Measurements from ENCODE around the gene MSRB3. TPM values are rescaled to one million over a fixed set of nuclear protein-coding genes. Genes with fewer than 3 reads are reported as not detected.

MSRB3 gene
- total RNA-seq = 100 to 1,000 TPM in 1 of 5 donors, 10 to 100 TPM in 4; 10.7 to 142 (median 75.3) TPM
- 10 to 100 TPM; 16.2 to 26.4 (median 17.9) TPM for polyA plus RNA-seq
- long read RNA-seq, donor 1, full-length matches to known transcripts = 9 of 19 reads
- long read RNA-seq, donor 1, partial matches to known transcripts = 10 of 19 reads
- long read RNA-seq, donor 1, other reads (novel, unspliced or antisense) = 0 of 19 reads
- long read RNA-seq, donor 2, full-length matches to known transcripts = 13 of 13 reads
- long read RNA-seq, donor 2, partial matches to known transcripts = 0 of 13 reads
- long read RNA-seq, donor 2, other reads (novel, unspliced or antisense) = 0 of 13 reads
- long read RNA-seq, donor 3, full-length matches to known transcripts = 8 of 8 reads
- long read RNA-seq, donor 3, partial matches to known transcripts = 0 of 8 reads
- long read RNA-seq, donor 3, other reads (novel, unspliced or antisense) = 0 of 8 reads
- long read RNA-seq, donor 4 = 0 reads
- long read RNA-seq, donor 5, full-length matches to known transcripts = 18 of 38 reads
- long read RNA-seq, donor 5, partial matches to known transcripts = 20 of 38 reads
- long read RNA-seq, donor 5, other reads (novel, unspliced or antisense) = 0 of 38 reads
- long read RNA-seq, donor 6, full-length matches to known transcripts = 19 of 19 reads
- long read RNA-seq, donor 6, partial matches to known transcripts = 0 of 19 reads
- long read RNA-seq, donor 6, other reads (novel, unspliced or antisense) = 0 of 19 reads
- long read RNA-seq, donor 7, full-length matches to known transcripts = 32 of 32 reads
- long read RNA-seq, donor 7, partial matches to known transcripts = 0 of 32 reads
- long read RNA-seq, donor 7, other reads (novel, unspliced or antisense) = 0 of 32 reads
- long read RNA-seq, donor 8, full-length matches to known transcripts = 9 of 9 reads
- long read RNA-seq, donor 8, partial matches to known transcripts = 0 of 9 reads
- long read RNA-seq, donor 8, other reads (novel, unspliced or antisense) = 0 of 9 reads
- long read RNA-seq, donor 9, full-length matches to known transcripts = 7 of 7 reads
- long read RNA-seq, donor 9, partial matches to known transcripts = 0 of 7 reads
- long read RNA-seq, donor 9, other reads (novel, unspliced or antisense) = 0 of 7 reads
- long read RNA-seq, donor 10, full-length matches to known transcripts = 4 of 4 reads
- long read RNA-seq, donor 10, partial matches to known transcripts = 0 of 4 reads
- long read RNA-seq, donor 10, other reads (novel, unspliced or antisense) = 0 of 4 reads

GRCh38 chr12:65278576-65279368 lies at the start of gene MSRB3:
MSRB3 (plus strand) TSS chr12:65278683; CDS start chr12:65308580, 29,897 bp downstream.
- intact Hi-C loops (cut with DNase I; ENCODE audit: low total_unique reads) = no loop called here
- no peaks in the 10 kb centered on the region for H3K9me3 ChIP-seq
- TF ChIP-seq POLR2A (IDR thresholded peaks at IDR 0.05) (no peak), EP300 (IDR thresholded peaks at IDR 0.05) (no peak), POLR2AphosphoS5 (IDR thresholded peaks at IDR 0.05) (peak; percentile 56 to 86 (median 67))
- DNase-seq = peak; percentile 43 to 90
- H3K4me3 ChIP-seq = peak within 1 kb of the TSS; percentile 77 to 84 (median 82)
- no peaks in the 10 kb centered on the region for H3K36me3 ChIP-seq
- H3K27ac ChIP-seq = peak within 1 kb of the TSS; percentile 42 to 93 (median 90)
- WGBS, 5 donors = 0 to 1% (median 1%) methylated on average over 8 to 85 of the region's 85 CpGs
- peaks cover 0 to 17% (median 14%) of the 10 kb centered on the region in 3 donors for H3K27me3 ChIP-seq
- peaks cover 6 to 44% (median 27%) of the 10 kb centered on the region in 4 donors for H3K4me1 ChIP-seq

DNA sequence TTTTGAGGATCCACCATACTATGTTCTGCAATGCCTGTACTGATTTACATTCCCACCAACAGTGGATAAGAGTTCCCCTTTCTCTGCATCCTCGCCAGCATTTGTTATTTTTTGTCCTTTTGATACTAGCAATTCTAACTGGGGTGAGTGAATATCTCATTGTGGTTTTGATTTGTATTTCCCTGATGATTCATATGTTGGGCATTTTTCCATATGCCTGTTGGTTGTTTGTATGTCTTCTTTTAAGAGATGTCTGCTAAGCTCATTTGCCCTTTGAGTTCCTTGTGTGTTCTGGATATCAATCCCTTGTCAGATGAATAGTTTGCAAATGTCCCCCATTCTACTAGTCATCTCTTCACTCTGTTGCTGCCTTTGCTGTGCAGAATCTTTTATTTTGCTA lies 49.0 kb upstream of the MSRB3 start:
- peaks cover 0 to 27% (median 20%) of the 10 kb centered on the region in 4 donors for H3K36me3 ChIP-seq
- H3K27ac ChIP-seq = no peak overlapping the region
- WGBS, 5 donors = 85 to 94% (median 90%) methylated on average over 1 of the region's 1 CpG
- TF ChIP-seq POLR2AphosphoS5 (IDR thresholded peaks at IDR 0.05) = no peak
- no peak for TF ChIP-seq POLR2A (IDR thresholded peaks at IDR 0.05)
- TF ChIP-seq CTCF (IDR thresholded peaks at IDR 0.05) = no peak
- no peak for TF ChIP-seq EP300 (IDR thresholded peaks at IDR 0.05)
- peaks cover 0 to 22% (median 10%) of the 10 kb centered on the region in 4 donors for H3K9me3 ChIP-seq
- DNase-seq = no peak
- intact Hi-C loops (cut with DNase I; ENCODE audit: low total_unique reads) = no loop called here
- H3K27me3 ChIP-seq = no peaks in the 10 kb centered on the region
- peaks cover 0 to 8% (median 3%) of the 10 kb centered on the region in 4 donors for H3K4me1 ChIP-seq
- H3K4me3 ChIP-seq = no peak overlapping the region

- TF ChIP-seq EP300 (IDR thresholded peaks at IDR 0.05) (no peak), POLR2A (IDR thresholded peaks at IDR 0.05) (no peak), POLR2AphosphoS5 (IDR thresholded peaks at IDR 0.05) (no peak), CTCF (IDR thresholded peaks at IDR 0.05) (peak in 3 of 7 experiments; percentile 28 to 49 (median 41))
- peaks cover 0 to 22% (median 10%) of the 10 kb centered on the region in 4 donors for H3K9me3 ChIP-seq
- no peak overlapping the region for H3K27ac ChIP-seq
- WGBS, 5 donors = 11 to 22% (median 13%) methylated on average over 3 of the region's 3 CpGs
- H3K36me3 ChIP-seq = peaks cover 0 to 23% (median 17%) of the 10 kb centered on the region in 4 donors
- intact Hi-C loops (cut with DNase I; ENCODE audit: low total_unique reads) = no loop called here
- no peaks in the 10 kb centered on the region for H3K27me3 ChIP-seq
- H3K4me1 ChIP-seq = peaks cover 0 to 8% (median 3%) of the 10 kb centered on the region in 4 donors
- peak in 1 of 2 donors; percentile 23 for DNase-seq
- no peak overlapping the region for H3K4me3 ChIP-seq
Observed at GRCh38 chr12:65232476-65233077, 45.9 kb upstream of the MSRB3 start.

- no peak for DNase-seq
- intact Hi-C loops (cut with DNase I; ENCODE audit: low total_unique reads) = no loop called here
- no peak overlapping the region for H3K4me3 ChIP-seq
- H3K4me1 ChIP-seq = peaks cover 0 to 8% (median 1%) of the 10 kb centered on the region in 4 donors
- no peak for TF ChIP-seq POLR2A (IDR thresholded peaks at IDR 0.05)
- TF ChIP-seq EP300 (IDR thresholded peaks at IDR 0.05) = no peak
- TF ChIP-seq CTCF (IDR thresholded peaks at IDR 0.05) = no peak
- no peak for TF ChIP-seq POLR2AphosphoS5 (IDR thresholded peaks at IDR 0.05)
- H3K36me3 ChIP-seq = peaks cover 9 to 25% (median 22%) of the 10 kb centered on the region in 4 donors
- no peaks in the 10 kb centered on the region for H3K9me3 ChIP-seq
- no peaks in the 10 kb centered on the region for H3K27me3 ChIP-seq
- 95 to 100% (median 98%) methylated on average over 1 of the region's 1 CpG for WGBS, 5 donors
- H3K27ac ChIP-seq = no peak overlapping the region
Observed at GRCh38 chr12:65237153-65237552, 41.3 kb upstream of the MSRB3 start.
